ENCODE data around the gene ARHGAP18.

DNA sequence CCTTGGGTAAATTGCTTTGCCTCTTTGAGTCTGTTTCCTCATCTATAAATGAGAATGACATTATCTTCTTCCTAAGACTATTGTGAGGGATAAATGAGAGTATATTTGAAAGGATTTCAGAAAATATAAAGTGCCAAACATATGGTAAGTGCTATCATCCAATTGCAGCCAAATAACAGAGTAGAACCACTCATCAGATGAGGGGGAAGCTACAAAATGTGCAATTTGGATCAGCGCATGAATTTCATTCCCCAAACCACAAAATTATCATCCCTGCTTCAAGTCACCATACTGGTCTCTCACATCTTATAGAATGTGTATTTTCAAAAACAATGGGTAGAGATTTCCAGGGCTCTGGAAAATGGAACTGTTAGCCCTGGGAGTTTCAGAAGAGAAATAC is 158.5 kb downstream of the ARHGAP18 start:
- TF ChIP-seq, protein P1, sequence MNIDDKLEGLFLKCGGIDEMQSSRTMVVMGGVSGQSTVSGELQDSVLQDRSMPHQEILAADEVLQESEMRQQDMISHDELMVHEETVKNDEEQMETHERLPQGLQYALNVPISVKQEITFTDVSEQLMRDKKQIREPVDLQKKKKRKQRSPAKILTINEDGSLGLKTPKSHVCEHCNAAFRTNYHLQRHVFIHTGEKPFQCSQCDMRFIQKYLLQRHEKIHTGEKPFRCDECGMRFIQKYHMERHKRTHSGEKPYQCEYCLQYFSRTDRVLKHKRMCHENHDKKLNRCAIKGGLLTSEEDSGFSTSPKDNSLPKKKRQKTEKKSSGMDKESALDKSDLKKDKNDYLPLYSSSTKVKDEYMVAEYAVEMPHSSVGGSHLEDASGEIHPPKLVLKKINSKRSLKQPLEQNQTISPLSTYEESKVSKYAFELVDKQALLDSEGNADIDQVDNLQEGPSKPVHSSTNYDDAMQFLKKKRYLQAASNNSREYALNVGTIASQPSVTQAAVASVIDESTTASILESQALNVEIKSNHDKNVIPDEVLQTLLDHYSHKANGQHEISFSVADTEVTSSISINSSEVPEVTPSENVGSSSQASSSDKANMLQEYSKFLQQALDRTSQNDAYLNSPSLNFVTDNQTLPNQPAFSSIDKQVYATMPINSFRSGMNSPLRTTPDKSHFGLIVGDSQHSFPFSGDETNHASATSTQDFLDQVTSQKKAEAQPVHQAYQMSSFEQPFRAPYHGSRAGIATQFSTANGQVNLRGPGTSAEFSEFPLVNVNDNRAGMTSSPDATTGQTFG (tag by site-specific recombination; IDR thresholded peaks at IDR 0.05; ENCODE audit: borderline replicate concordance) = no peak
- TF ChIP-seq, protein P2, sequence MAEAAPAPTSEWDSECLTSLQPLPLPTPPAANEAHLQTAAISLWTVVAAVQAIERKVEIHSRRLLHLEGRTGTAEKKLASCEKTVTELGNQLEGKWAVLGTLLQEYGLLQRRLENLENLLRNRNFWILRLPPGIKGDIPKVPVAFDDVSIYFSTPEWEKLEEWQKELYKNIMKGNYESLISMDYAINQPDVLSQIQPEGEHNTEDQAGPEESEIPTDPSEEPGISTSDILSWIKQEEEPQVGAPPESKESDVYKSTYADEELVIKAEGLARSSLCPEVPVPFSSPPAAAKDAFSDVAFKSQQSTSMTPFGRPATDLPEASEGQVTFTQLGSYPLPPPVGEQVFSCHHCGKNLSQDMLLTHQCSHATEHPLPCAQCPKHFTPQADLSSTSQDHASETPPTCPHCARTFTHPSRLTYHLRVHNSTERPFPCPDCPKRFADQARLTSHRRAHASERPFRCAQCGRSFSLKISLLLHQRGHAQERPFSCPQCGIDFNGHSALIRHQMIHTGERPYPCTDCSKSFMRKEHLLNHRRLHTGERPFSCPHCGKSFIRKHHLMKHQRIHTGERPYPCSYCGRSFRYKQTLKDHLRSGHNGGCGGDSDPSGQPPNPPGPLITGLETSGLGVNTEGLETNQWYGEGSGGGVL (tag by site-specific recombination; IDR thresholded peaks at IDR 0.05) = no peak
- no peak for TF ChIP-seq GFI1B (tag by site-specific recombination; IDR thresholded peaks at IDR 0.05)
- no peak for TF ChIP-seq ZNF416 (tag by site-specific recombination; IDR thresholded peaks at IDR 0.05)
- TF ChIP-seq SP2 (tag by site-specific recombination; IDR thresholded peaks at IDR 0.05) = no peak
- TF ChIP-seq, protein P3, sequence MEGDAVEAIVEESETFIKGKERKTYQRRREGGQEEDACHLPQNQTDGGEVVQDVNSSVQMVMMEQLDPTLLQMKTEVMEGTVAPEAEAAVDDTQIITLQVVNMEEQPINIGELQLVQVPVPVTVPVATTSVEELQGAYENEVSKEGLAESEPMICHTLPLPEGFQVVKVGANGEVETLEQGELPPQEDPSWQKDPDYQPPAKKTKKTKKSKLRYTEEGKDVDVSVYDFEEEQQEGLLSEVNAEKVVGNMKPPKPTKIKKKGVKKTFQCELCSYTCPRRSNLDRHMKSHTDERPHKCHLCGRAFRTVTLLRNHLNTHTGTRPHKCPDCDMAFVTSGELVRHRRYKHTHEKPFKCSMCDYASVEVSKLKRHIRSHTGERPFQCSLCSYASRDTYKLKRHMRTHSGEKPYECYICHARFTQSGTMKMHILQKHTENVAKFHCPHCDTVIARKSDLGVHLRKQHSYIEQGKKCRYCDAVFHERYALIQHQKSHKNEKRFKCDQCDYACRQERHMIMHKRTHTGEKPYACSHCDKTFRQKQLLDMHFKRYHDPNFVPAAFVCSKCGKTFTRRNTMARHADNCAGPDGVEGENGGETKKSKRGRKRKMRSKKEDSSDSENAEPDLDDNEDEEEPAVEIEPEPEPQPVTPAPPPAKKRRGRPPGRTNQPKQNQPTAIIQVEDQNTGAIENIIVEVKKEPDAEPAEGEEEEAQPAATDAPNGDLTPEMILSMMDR (tag by site-specific recombination; IDR thresholded peaks at IDR 0.05) = no peak
